Breast epithelium (tissue), 4 donors: Measurements from ENCODE around the gene SSBP4. TPM values are rescaled to one million over a fixed set of nuclear protein-coding genes. Genes with fewer than 3 reads are reported as not detected.
A peak's percentile ranks its signal among the peaks of the same experiment; 100 is the strongest.

ENCODE experiments used
- DNase-seq, 2 donors: peaks; one replicate each; pipeline ENCODE4 v3.0.0-alpha.2; 2019; ENCODE audit warnings: low spot score in 2 of 2
- H3K27ac ChIP-seq, 2 donors: fragments of 200-600 bp; sonication (generic) in 1 of 2; one replicate each; pipeline ENCODE4 v1.5.1; 2016 to 2019; ENCODE audit warnings: mild to moderate bottlenecking in 1 of 2
- H3K27me3 ChIP-seq, 2 donors: fragments of 200-600 bp; sonication (generic) in 1 of 2; one replicate each; pipeline versions ENCODE4 v1.5.1 to v1.6.0; 2017 to 2019; ENCODE audit warnings: control low read depth in 1 of 2, mild to moderate bottlenecking in 1 of 2
- H3K36me3 ChIP-seq: fragments of 200-600 bp; one replicate; pipeline ENCODE4 v1.5.1; 2019
- H3K4me1 ChIP-seq, 2 donors: fragments of 200-600 bp; sonication (generic); one replicate each; pipeline ENCODE4 v1.5.1; 2016 to 2019; ENCODE audit warnings: control low read depth in 1 of 2
- H3K4me3 ChIP-seq, 3 donors: fragments of 200-600 bp; sonication (generic); 1 replicate in 2 of 3; 2 replicates in 1 of 3; pipeline ENCODE4 v1.5.1; 2016 to 2019; ENCODE audit warnings: mild to moderate bottlenecking in 3 of 3, moderate library complexity in 2 of 3
- H3K9me3 ChIP-seq, 2 donors: fragments of 200-600 bp; sonication (generic) in 1 of 2; one replicate each; pipeline ENCODE4 v1.5.1; 2016 to 2019; ENCODE audit warnings: control low read depth in 1 of 2
- CTCF ChIP-seq, 3 donors: fragments of 450-650 bp; IDR thresholded peaks; one replicate each; pipeline ENCODE4 v1.5.1; 2016 to 2017; ENCODE audit warnings: antibody characterized with exemption in 3 of 3, mild to moderate bottlenecking in 3 of 3, moderate library complexity in 3 of 3
- POLR2A ChIP-seq: fragments of 450-650 bp; IDR thresholded peaks from one replicate; pipeline ENCODE4 v1.6.1; 2016; ENCODE audit warnings: antibody characterized with exemption, mild to moderate bottlenecking, moderate library complexity
- POLR2AphosphoS5 ChIP-seq, 3 donors: sonication (generic); formaldehyde crosslinking; IDR thresholded peaks; one replicate each; pipeline ENCODE4 v1.6.1; 2017; ENCODE audit warnings: antibody characterized with exemption in 3 of 3
- intact Hi-C: fragments of 100-400 bp; cut with DNase I; formaldehyde crosslinking; loops from one replicate; pipeline ENCODE4 v1.15.1; 2023; ENCODE audit warnings: low total_unique reads
- total RNA-seq, 3 donors: library from RNA; depleted of rRNA; stranded (reverse); fragments of >200 nt; gene quantifications; one replicate each; pipeline ENCODE4 v1.1.0, GENCODE V29; 2016

The SSBP4 gene
- total RNA-seq, 3 donors from 2014 or later = 29.4 to 71.8 (median 46.7) TPM

DNA sequence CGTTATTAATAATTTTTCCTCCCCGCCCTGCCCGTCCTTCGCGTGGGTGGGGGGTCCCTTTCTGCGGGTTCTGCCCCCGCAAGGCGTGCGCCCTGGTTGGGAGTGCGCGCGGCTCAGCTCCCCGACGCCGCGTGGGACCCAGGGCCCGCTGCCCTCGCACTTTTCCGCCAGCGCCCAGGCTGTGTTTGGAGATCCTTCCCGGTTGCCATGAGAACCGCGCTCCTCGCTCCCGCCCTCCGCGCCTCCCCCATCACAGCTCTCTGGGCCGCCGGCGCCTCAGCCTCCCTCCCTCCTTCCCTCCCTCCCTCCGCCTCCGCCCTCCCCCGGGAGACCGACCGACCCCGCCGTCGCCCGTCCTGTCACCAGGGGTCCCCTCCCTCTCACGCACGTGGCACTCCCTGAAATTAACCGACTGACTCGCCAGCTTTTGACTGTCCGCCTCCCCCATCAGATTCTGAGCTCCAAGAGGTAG is 2.4 kb upstream of the SSBP4 start:
- peak; percentile 83 to 89 for DNase-seq
- Histone ChIP-seq H3K4me1 (peaks cover 22 to 34% of the 10 kb centered on the region in 2 donors), H3K36me3 (no peaks in the 10 kb centered on the region), H3K9me3 (no peaks in the 10 kb centered on the region), H3K27me3 (no peaks in the 10 kb centered on the region), H3K4me3 (peak overlapping the region; percentile 34 to 96 (median 73)), H3K27ac (peak overlapping the region; percentile 91 to 92)
- TF ChIP-seq CTCF (IDR thresholded peaks at IDR 0.05) = no peak
- TF ChIP-seq POLR2A = no peak
- peak in 1 of 3 donors; percentile 30 for TF ChIP-seq POLR2AphosphoS5 (IDR thresholded peaks at IDR 0.05)
- intact Hi-C loops = loop anchor here (10.0 kb wide), 1 partner anchor 152 kb away; no protein-coding TSS in a partner anchor

DNA sequence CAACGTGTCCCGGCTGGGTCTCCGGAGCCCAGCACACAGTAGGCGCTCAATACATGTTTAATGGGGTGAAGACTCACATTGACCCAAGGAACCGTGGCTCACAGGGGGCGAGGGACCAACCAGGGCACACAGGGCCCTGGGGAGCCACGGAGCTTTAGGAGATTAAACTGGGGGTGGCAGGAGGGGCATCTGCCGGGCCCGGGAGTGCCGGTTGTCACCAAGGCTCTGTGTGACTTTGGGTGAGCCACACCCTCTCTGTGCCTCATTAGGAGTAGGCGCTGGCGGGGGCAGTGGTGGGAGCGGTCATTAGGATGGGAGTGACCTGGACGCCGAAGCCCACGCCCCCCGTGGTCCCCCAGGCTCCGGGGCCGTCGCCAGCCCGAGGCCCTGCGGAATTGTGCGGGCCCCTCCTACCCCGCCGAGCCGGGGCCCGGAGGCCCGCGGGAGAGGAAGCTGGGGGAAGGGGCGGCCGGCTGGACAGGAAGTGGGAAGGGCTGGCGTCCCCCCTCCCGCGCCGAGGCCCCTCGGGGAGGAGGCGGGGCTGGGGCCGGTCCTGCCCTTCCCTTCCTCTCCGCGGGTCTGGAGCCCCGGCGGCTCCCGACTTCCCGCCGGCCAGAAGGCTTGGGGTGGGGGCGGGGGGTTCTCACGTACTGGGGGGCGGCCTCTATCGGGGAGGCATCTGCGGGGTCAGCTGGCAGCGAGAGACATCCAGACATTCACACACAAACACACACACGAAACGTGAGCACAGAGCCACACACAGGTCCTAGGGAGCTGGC is 1.8 kb upstream of the SSBP4 start:
- peak overlapping the region; percentile 34 to 96 (median 73) for H3K4me3 ChIP-seq
- intact Hi-C loops = loop anchor here (10.0 kb wide), 1 partner anchor 153 kb away; no protein-coding TSS in a partner anchor
- TF ChIP-seq POLR2AphosphoS5 (IDR thresholded peaks at IDR 0.05) = no peak
- TF ChIP-seq CTCF (IDR thresholded peaks at IDR 0.05) = no peak
- TF ChIP-seq POLR2A = no peak
- peaks cover 22 to 34% of the 10 kb centered on the region in 2 donors for H3K4me1 ChIP-seq
- DNase-seq = no peak
- no peaks in the 10 kb centered on the region for H3K9me3 ChIP-seq
- H3K36me3 ChIP-seq = no peaks in the 10 kb centered on the region
- peak overlapping the region; percentile 91 to 92 for H3K27ac ChIP-seq
- H3K27me3 ChIP-seq = no peaks in the 10 kb centered on the region

GRCh38 chr19:18418029-18418482 is 1.1 kb upstream of the SSBP4 start:
- H3K27me3 ChIP-seq = no peaks in the 10 kb centered on the region
- peak overlapping the region; percentile 91 to 92 for H3K27ac ChIP-seq
- intact Hi-C loops = loop anchor here (10.0 kb wide), 1 partner anchor 153 kb away; no protein-coding TSS in a partner anchor
- no peaks in the 10 kb centered on the region for H3K9me3 ChIP-seq
- TF ChIP-seq POLR2AphosphoS5 (IDR thresholded peaks at IDR 0.05) = no peak
- no peak for TF ChIP-seq CTCF (IDR thresholded peaks at IDR 0.05)
- peaks cover 22 to 34% of the 10 kb centered on the region in 2 donors for H3K4me1 ChIP-seq
- no peak for DNase-seq
- H3K4me3 ChIP-seq = peak overlapping the region; percentile 34 to 96 (median 73)
- H3K36me3 ChIP-seq = no peaks in the 10 kb centered on the region

GRCh38 chr19:18418483-18419194 is 559 bp upstream of the SSBP4 start:
- H3K27ac ChIP-seq = peak overlapping the region; percentile 91 to 92
- TF ChIP-seq CTCF (IDR thresholded peaks at IDR 0.05) (no peak), POLR2A (no peak), POLR2AphosphoS5 (IDR thresholded peaks at IDR 0.05) (no peak)
- DNase-seq = no peak
- no peaks in the 10 kb centered on the region for H3K36me3 ChIP-seq
- peaks cover 22 to 34% of the 10 kb centered on the region in 2 donors for H3K4me1 ChIP-seq
- no peaks in the 10 kb centered on the region for H3K27me3 ChIP-seq
- H3K9me3 ChIP-seq = no peaks in the 10 kb centered on the region
- H3K4me3 ChIP-seq = peak overlapping the region; percentile 58 to 96 (median 73)
- intact Hi-C loops = loop anchor here (10.0 kb wide), 1 partner anchor 154 kb away; no protein-coding TSS in a partner anchor
